WTC11 (cell line): ENCODE data around the gene SP110.

Source experiments
- AFF4 ChIP-seq: sonication (generic); formaldehyde crosslinking; IDR thresholded peaks from 2 replicates; pipeline ENCODE4 v1.8.1; 2023; ENCODE audit warnings: mild to moderate bottlenecking, missing genetic modification reagents, borderline replicate concordance
- CTCF ChIP-seq: fragments of 200-600 bp; IDR thresholded peaks from 2 replicates; pipeline ENCODE4 v1.8.0; 2022; ENCODE audit warnings: antibody characterized with exemption
- E2F1 ChIP-seq: sonication (generic); formaldehyde crosslinking; IDR thresholded peaks from 2 replicates; pipeline ENCODE4 v1.8.0; 2022; ENCODE audit warnings: mild to moderate bottlenecking, missing genetic modification reagents
- E2F5 ChIP-seq: sonication (generic); formaldehyde crosslinking; IDR thresholded peaks from 2 replicates; pipeline ENCODE4 v1.8.1; 2022; ENCODE audit warnings: mild to moderate bottlenecking, moderate library complexity, missing genetic modification reagents
- FOXJ3 ChIP-seq: sonication (generic); formaldehyde crosslinking; IDR thresholded peaks from 2 replicates; pipeline ENCODE4 v1.9.0; 2021; ENCODE audit warnings: missing genetic modification reagents, mild to moderate bottlenecking, borderline replicate concordance
- FOXP4 ChIP-seq: sonication (generic); formaldehyde crosslinking; IDR thresholded peaks from 2 replicates; pipeline ENCODE4 v1.8.0; 2022; ENCODE audit warnings: mild to moderate bottlenecking, missing genetic modification reagents
- MAX ChIP-seq: sonication (generic); formaldehyde crosslinking; IDR thresholded peaks from 2 replicates; pipeline ENCODE4 v1.8.0; 2022; ENCODE audit warnings: mild to moderate bottlenecking, missing genetic modification reagents
- NFYB ChIP-seq: sonication (generic); formaldehyde crosslinking; conservative IDR thresholded peaks from 2 replicates; pipeline ENCODE4 v1.8.0; 2022; ENCODE audit warnings: low read depth, missing genetic modification reagents
- OVOL2 ChIP-seq: fragments of 250-450 bp; sonication (Bioruptor Pico); IDR thresholded peaks from 2 replicates; pipeline ENCODE4 v1.9.0; 2021; ENCODE audit warnings: mild to moderate bottlenecking, borderline replicate concordance
- USF2 ChIP-seq: sonication (generic); formaldehyde crosslinking; IDR thresholded peaks from 2 replicates; pipeline ENCODE4 v1.8.1; 2023; ENCODE audit warnings: mild to moderate bottlenecking, missing genetic modification reagents, moderate library complexity
- ZNF138 ChIP-seq: sonication (generic); formaldehyde crosslinking; conservative IDR thresholded peaks from 2 replicates; pipeline ENCODE4 v1.8.1; 2022; ENCODE audit warnings: mild to moderate bottlenecking, moderate library complexity, missing genetic modification reagents
- ZNF232 ChIP-seq: sonication (generic); formaldehyde crosslinking; IDR thresholded peaks from 2 replicates; pipeline ENCODE4 v1.8.0; 2022; ENCODE audit warnings: mild to moderate bottlenecking, missing genetic modification reagents

GRCh38 chr2:230266638-230267037 is 46.9 kb upstream of the SP110 start:
- TF ChIP-seq CTCF (no peak), ZNF138 (no peak), E2F5 (no peak), E2F1 (no peak), AFF4 (CRISPR knock-in tag) (no peak), OVOL2 (no peak), USF2 (CRISPR knock-in tag) (no peak), FOXJ3 (no peak), NFYB (CRISPR knock-in tag) (no peak), FOXP4 (CRISPR knock-in tag) (no peak), MAX (CRISPR knock-in tag) (no peak), ZNF232 (CRISPR knock-in tag) (no peak)
